Activated CD4-positive, alpha-beta memory T cell treated with anti-CD3 and anti-CD28 coated beads for 36 hours (primary cell): ENCODE results near the gene PORCN. TPM values are rescaled to one million over a fixed set of nuclear protein-coding genes. Genes with fewer than 3 reads are reported as not detected.

Experiments used
- CTCF ChIA-PET: fragments of 350-600 bp; sonication (Branson Sonifier 250); formaldehyde crosslinking; loops from one replicate; lab custom pipeline; 2021; ENCODE audit warnings: antibody characterized with exemption, inconsistent platforms; lab: Charles Lee
- POLR2A ChIA-PET: fragments of 350-600 bp; sonication (Branson Sonifier 250); formaldehyde crosslinking; loops from one replicate; lab custom pipeline; 2021; ENCODE audit warnings: antibody characterized with exemption; lab: Charles Lee
- DNase-seq: peaks from one replicate; pipeline ENCODE4 v3.0.0-alpha.2; 2020
- H3K27ac Mint-ChIP-seq: one replicate; pipeline ENCODE4 v1.8.0; 2021; ENCODE audit warnings: mixed read lengths
- H3K27me3 Mint-ChIP-seq: one replicate; pipeline ENCODE4 v1.8.0; 2021; ENCODE audit warnings: mixed read lengths
- H3K36me3 Mint-ChIP-seq: one replicate; pipeline ENCODE4 v1.8.0; 2021; ENCODE audit warnings: mixed read lengths
- H3K4me1 Mint-ChIP-seq: one replicate; pipeline ENCODE4 v1.8.0; 2021; ENCODE audit warnings: low read depth, mixed read lengths
- H3K4me3 Mint-ChIP-seq: one replicate; pipeline ENCODE4 v1.8.0; 2021; ENCODE audit warnings: mild to moderate bottlenecking, mixed read lengths
- H3K9me3 Mint-ChIP-seq: one replicate; pipeline ENCODE4 v1.8.0; 2021; ENCODE audit warnings: mixed read lengths
- intact Hi-C: fragments of 100-400 bp; cut with micrococcal nuclease; formaldehyde crosslinking; loops from one replicate; pipeline ENCODE4 v1.15.1; 2023
- total RNA-seq, 2 experiments: library from RNA; stranded (reverse); gene quantifications; one replicate each; pipeline ENCODE4 v1.2.3, GENCODE V29; 2021

PORCN gene
- total RNA-seq, 2 experiments from 2014 or later: 7.1 to 7.7 TPM

DNA sequence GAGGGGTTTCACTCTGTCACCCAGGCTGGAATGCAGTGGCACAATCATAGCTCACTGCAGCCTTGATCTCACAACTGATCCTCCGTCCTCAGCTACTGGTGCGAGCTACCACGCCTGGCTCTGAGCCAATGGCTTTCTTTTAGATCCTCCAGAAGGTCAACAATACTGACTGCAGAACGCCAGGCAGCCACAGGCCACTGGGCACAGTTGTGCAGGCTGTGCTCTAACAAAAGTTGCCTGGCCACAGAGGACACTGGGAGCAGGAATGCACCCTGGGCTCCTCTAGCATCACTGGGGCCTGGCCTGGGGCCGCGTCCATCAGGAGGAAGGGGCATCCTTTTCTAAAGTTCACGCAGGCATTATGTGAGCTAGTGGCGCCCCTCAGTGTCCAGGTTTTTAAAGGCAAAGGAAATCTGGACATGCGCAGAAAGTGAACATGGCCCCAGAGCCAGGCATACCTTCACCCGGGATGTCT, 14.9 kb upstream of the PORCN start:
- Mint-ChIP-seq H3K9me3 (no peaks in the 10 kb centered on the region), H3K4me3 (no peak overlapping the region), H3K4me1 (peaks cover 1% of the 10 kb centered on the region), H3K27me3 (no peaks in the 10 kb centered on the region), H3K27ac (no peak overlapping the region), H3K36me3 (no peaks in the 10 kb centered on the region)
- ChIA-PET CTCF (interaction anchor here (1.3 to 1.9 kb wide), 3 partner anchors 19 to 411 kb away, joined by 3 to 5 read pairs (median 4); no protein-coding TSS in a partner anchor), POLR2A (no interaction called here)
- intact Hi-C loops: loop anchor here (5.0 kb wide), 1 partner anchor 412 kb away; no protein-coding TSS in a partner anchor
- DNase-seq: peak; percentile 45

DNA sequence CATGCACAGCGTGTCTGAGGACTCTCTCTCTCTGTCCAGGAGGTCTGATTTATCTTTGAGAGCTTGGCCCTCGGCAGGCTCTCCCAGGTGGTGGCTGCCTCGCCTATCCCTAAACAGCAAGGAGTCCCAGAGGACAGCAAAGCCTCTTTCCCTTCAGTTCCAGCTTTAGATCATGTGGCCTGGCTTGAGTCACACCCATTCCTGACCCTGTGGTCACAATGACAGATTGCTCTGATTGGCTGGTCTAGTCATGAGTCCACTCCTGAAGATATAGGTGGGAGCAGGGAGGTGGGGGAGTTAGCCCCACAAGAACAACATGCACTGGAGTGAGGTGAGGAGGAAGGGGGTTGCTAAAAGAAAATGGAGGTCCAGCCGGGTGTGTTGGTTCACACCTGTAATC, 12.1 kb upstream of the PORCN start:
- no peak for DNase-seq
- H3K9me3 Mint-ChIP-seq: no peaks in the 10 kb centered on the region
- POLR2A ChIA-PET: no interaction called here
- intact Hi-C loops: no loop called here
- H3K36me3 Mint-ChIP-seq: no peaks in the 10 kb centered on the region
- H3K27me3 Mint-ChIP-seq: no peaks in the 10 kb centered on the region
- peaks cover 1% of the 10 kb centered on the region for H3K4me1 Mint-ChIP-seq
- no peak overlapping the region for H3K4me3 Mint-ChIP-seq
- H3K27ac Mint-ChIP-seq: no peak overlapping the region
- CTCF ChIA-PET: no interaction called here

DNA sequence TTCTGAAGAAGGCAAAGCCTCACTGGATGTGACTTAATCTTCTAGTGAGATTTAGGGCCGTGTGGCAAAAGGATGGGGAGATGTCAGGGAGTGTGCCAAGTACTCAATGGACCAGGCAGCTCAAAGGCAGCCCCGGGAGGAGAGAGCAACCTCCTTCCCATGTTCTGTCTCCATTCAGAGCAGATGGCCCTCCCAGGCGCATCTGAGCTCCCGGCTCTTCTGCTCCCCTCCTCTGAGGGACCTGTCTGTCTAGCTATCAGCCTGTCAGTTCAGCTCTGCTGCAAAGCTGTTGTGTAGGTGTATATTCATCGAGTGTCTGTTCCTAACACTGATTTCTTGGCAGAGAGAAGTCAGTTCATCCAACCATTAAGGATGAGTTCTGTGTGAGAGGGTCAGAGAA, 10.9 kb upstream of the PORCN start:
- H3K27me3 Mint-ChIP-seq: no peaks in the 10 kb centered on the region
- H3K27ac Mint-ChIP-seq: no peak overlapping the region
- DNase-seq: no peak
- H3K36me3 Mint-ChIP-seq: no peaks in the 10 kb centered on the region
- H3K4me3 Mint-ChIP-seq: no peak overlapping the region
- H3K4me1 Mint-ChIP-seq: peaks cover 1% of the 10 kb centered on the region
- CTCF ChIA-PET: no interaction called here
- intact Hi-C loops: no loop called here
- POLR2A ChIA-PET: no interaction called here
- H3K9me3 Mint-ChIP-seq: no peaks in the 10 kb centered on the region

DNA sequence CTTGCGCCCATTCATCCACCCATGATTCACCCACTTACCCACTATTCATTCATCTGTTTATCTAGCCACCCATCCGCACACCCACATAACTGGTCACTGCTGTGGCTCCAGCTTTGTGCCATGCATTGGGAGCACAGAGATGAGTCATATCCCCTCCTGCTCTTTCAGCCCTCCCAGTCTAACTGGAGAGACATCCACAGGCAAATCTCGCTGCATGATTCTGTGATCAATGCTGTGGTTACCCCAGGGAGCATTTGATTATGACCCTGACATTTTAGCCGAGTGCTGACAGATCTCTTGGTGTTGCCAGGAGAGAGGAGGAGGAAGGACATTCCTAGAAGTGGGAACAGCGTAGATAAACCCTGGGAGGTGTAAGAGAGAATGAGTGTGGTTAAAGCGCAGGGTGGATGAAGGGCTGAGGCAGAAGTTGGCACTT, 10.4 kb upstream of the PORCN start:
- ChIA-PET POLR2A (no interaction called here), CTCF (no interaction called here)
- Mint-ChIP-seq H3K27ac (no peak overlapping the region), H3K4me1 (peaks cover 1% of the 10 kb centered on the region), H3K4me3 (no peak overlapping the region), H3K9me3 (no peaks in the 10 kb centered on the region), H3K27me3 (no peaks in the 10 kb centered on the region), H3K36me3 (no peaks in the 10 kb centered on the region)
- intact Hi-C loops: no loop called here
- no peak for DNase-seq

DNA sequence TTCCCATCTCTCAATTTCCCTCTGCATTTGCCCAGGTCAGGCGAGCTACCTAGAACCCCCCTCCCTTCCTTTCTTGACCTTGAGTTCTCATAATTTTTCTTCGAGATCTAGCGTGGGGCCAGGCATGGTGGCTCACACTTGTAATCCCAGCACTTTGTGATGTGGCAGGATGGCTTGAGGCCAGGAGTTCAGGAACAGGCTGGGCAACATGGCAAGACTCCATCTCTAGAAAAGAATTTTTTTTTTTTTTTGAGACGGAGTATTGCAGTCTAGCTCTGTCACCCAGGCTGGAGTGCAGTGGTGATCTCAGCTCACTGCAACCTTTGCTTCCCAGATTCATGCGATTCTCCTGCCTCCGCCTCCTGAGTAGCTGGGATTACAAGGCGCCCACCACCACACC, 4.5 kb upstream of the PORCN start:
- no peaks in the 10 kb centered on the region for H3K27me3 Mint-ChIP-seq
- DNase-seq: no peak
- no peaks in the 10 kb centered on the region for H3K4me1 Mint-ChIP-seq
- H3K4me3 Mint-ChIP-seq: no peak overlapping the region
- ChIA-PET CTCF (no interaction called here), POLR2A (no interaction called here)
- H3K9me3 Mint-ChIP-seq: no peaks in the 10 kb centered on the region
- no peak overlapping the region for H3K27ac Mint-ChIP-seq
- intact Hi-C loops: no loop called here
- no peaks in the 10 kb centered on the region for H3K36me3 Mint-ChIP-seq

DNA sequence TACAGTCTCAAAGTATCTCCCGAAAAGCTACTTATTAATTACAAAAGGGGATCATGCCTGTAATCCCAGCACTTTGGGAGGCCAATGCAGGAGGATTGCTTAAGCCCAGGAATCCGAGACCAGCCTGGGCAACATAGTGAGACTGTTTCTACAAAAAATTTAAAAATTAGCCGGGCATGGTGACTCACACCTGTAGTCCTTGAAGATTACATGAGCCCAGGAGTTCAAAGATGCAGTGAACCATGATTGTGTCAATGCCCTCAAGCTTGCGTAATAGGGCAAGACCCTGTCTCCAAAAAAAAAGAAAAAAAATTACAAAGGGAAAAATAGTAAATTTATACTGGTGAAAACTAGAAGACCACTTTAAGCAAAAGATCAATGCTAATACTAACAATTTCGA, 3.3 kb upstream of the PORCN start:
- Mint-ChIP-seq H3K27ac (no peak overlapping the region), H3K9me3 (no peaks in the 10 kb centered on the region), H3K4me1 (peaks cover 9% of the 10 kb centered on the region), H3K36me3 (no peaks in the 10 kb centered on the region), H3K27me3 (no peaks in the 10 kb centered on the region), H3K4me3 (no peak overlapping the region)
- intact Hi-C loops: no loop called here
- ChIA-PET CTCF (interaction anchor here (0.6 kb wide), 1 partner anchor 100 kb away, joined by 4 read pairs; no protein-coding TSS in a partner anchor), POLR2A (no interaction called here)
- DNase-seq: no peak

DNA sequence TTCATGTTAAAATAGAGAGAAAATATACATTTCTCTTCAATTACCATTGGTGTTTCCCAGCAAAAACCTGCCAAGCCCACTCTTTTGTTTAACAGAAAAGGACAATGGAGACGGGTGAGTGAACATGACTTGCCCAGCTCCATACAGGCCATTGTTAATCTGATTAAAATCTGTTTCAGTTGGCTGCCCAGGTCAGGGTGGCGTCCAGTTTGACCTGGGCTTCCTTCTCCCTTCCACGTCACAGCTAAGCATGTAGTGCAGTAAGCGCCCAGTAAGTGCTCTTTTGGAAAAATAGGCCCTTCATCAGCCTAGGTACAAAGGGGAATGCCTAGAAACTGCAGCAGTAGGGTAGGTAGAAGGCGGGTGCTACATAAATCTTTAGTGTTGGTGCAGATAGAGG, 1.5 kb upstream of the PORCN start:
- CTCF ChIA-PET: no interaction called here
- no peak overlapping the region for H3K27ac Mint-ChIP-seq
- POLR2A ChIA-PET: interaction anchor here (0.6 kb wide), 1 partner anchor 723 kb away, joined by 3 read pairs; no protein-coding TSS in a partner anchor
- no peaks in the 10 kb centered on the region for H3K9me3 Mint-ChIP-seq
- H3K4me1 Mint-ChIP-seq: peaks cover 14% of the 10 kb centered on the region
- intact Hi-C loops: no loop called here
- no peak for DNase-seq
- no peaks in the 10 kb centered on the region for H3K36me3 Mint-ChIP-seq
- no peaks in the 10 kb centered on the region for H3K27me3 Mint-ChIP-seq
- peak overlapping the region; percentile 26 for H3K4me3 Mint-ChIP-seq

DNA sequence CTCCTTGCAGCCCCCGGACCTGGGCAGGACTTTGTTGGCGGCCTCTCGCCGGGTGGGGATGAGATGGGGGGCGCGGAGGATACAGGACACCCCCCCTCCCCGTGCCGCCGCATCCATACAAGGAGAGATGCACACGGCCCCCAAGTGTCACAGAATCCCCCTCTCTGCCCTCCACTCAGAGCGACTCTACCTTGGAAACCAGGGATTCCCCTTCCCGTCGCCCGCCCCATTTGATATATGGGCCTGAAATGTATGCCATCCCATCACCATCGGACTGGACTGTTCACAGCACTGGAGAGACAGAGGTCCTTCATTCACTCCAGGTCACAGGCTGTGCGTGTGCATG, 426 bp downstream of the PORCN start:
- intact Hi-C loops: no loop called here

DNA sequence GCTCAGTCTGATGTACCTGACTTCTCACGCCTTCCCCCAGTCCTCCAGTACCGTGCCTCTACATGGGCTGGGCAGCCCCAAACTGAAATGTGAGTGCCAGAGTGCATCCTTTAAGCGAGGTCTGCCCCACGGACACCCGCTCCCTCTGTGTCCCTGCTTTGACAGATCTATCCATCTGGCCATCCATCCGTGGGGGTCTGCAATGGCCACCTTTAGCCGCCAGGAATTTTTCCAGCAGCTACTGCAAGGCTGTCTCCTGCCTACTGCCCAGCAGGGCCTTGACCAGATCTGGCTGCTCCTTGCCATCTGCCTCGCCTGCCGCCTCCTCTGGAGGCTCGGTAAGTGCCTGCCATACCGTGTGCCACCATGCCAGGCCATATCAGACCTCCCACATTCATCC, 827 bp downstream of the PORCN start:
- Mint-ChIP-seq H3K4me3 (peak overlapping the region; percentile 83), H3K27me3 (no peaks in the 10 kb centered on the region), H3K36me3 (no peaks in the 10 kb centered on the region), H3K9me3 (no peaks in the 10 kb centered on the region), H3K4me1 (peaks cover 14% of the 10 kb centered on the region), H3K27ac (peak overlapping the region; percentile 80)
- DNase-seq: no peak
- ChIA-PET POLR2A (interaction anchor here (0.6 kb wide), 1 partner anchor 1170 kb away, joined by 4 read pairs; no protein-coding TSS in a partner anchor), CTCF (no interaction called here)
- intact Hi-C loops: no loop called here

More for the DNA sequence above, 426 bp downstream of the PORCN start:
- H3K27ac Mint-ChIP-seq: peak overlapping the region; percentile 80
- H3K27me3 Mint-ChIP-seq: no peaks in the 10 kb centered on the region
- ChIA-PET POLR2A (no interaction called here), CTCF (no interaction called here)
- no peaks in the 10 kb centered on the region for H3K9me3 Mint-ChIP-seq
- no peak for DNase-seq
- H3K4me3 Mint-ChIP-seq: peak overlapping the region; percentile 83
- no peaks in the 10 kb centered on the region for H3K36me3 Mint-ChIP-seq
- H3K4me1 Mint-ChIP-seq: peaks cover 14% of the 10 kb centered on the region

DNA sequence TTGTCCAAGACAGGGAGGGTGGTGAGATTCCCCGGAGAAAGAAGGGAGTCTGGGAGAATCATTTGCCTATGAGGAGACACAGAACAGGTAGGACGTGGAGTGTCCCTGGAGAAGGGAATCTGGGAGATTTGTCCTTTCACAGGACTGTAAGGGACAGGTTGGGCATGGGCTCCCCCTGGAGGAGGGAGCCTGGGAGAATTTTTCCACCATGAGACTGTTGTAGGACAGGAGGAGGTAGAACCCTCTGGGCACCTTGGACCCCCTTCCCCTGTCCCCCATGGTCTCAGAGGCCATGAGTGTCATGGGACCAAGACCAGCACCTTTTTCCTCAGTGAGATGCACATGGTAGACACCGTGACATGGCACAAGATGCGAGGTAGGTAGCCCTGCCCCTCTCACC, 2.8 kb downstream of the PORCN start:
- no peak for DNase-seq
- Mint-ChIP-seq H3K9me3 (no peaks in the 10 kb centered on the region), H3K4me3 (no peak overlapping the region), H3K27ac (no peak overlapping the region), H3K27me3 (no peaks in the 10 kb centered on the region), H3K4me1 (peaks cover 14% of the 10 kb centered on the region), H3K36me3 (no peaks in the 10 kb centered on the region)
- intact Hi-C loops: no loop called here
- POLR2A ChIA-PET: no interaction called here
- CTCF ChIA-PET: no interaction called here

DNA sequence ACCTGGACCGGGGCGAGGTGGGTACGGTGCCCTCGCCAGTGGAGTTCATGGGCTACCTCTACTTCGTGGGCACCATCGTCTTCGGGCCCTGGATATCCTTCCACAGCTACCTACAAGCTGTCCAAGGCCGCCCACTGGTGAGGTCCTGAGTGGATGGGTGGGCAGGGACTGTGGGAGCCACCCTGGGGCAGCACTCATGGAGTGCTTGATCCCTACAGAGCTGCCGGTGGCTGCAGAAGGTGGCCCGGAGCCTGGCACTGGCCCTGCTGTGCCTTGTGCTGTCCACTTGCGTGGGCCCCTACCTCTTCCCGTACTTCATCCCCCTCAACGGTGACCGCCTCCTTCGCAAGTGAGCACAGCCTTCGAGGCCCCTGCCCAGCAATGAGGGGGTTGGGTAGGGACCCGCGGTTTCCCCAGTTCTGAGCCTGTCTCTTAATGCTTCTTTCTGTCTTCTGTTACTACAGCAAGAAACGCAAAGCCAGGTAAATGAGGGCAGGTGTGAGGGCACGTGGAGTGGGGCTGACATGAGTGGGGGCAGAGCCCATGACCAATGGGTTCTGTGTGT, 3.7 kb downstream of the PORCN start:
- Mint-ChIP-seq H3K4me3 (no peak overlapping the region), H3K36me3 (no peaks in the 10 kb centered on the region), H3K4me1 (peaks cover 18% of the 10 kb centered on the region), H3K27me3 (no peaks in the 10 kb centered on the region), H3K9me3 (no peaks in the 10 kb centered on the region), H3K27ac (no peak overlapping the region)
- no peak for DNase-seq
- intact Hi-C loops: no loop called here
- ChIA-PET POLR2A (no interaction called here), CTCF (no interaction called here)

DNA sequence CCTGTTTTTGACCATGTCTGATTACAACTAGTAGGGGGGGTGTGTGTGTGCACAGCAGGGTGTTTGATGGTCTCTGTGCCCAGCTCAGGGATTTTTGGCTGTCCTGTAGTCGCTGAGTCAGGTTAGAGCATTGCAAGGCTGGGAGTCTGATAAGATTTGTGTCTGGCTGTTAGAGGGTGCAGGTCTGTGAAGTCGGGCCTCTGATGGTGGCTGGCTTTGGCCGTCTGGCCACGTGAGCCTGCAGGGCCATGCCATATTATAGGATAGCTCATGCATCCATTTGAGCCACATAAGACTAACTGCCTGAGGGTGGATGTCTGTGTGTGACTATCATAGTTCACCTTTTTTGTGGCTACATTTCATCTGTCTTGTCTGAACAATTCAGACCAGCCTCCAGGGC, 4.9 kb downstream of the PORCN start:
- H3K36me3 Mint-ChIP-seq: no peaks in the 10 kb centered on the region
- CTCF ChIA-PET: no interaction called here
- DNase-seq: no peak
- POLR2A ChIA-PET: no interaction called here
- H3K4me1 Mint-ChIP-seq: peaks cover 18% of the 10 kb centered on the region
- no peak overlapping the region for H3K4me3 Mint-ChIP-seq
- no peaks in the 10 kb centered on the region for H3K27me3 Mint-ChIP-seq
- H3K9me3 Mint-ChIP-seq: no peaks in the 10 kb centered on the region
- intact Hi-C loops: no loop called here
- H3K27ac Mint-ChIP-seq: no peak overlapping the region

DNA sequence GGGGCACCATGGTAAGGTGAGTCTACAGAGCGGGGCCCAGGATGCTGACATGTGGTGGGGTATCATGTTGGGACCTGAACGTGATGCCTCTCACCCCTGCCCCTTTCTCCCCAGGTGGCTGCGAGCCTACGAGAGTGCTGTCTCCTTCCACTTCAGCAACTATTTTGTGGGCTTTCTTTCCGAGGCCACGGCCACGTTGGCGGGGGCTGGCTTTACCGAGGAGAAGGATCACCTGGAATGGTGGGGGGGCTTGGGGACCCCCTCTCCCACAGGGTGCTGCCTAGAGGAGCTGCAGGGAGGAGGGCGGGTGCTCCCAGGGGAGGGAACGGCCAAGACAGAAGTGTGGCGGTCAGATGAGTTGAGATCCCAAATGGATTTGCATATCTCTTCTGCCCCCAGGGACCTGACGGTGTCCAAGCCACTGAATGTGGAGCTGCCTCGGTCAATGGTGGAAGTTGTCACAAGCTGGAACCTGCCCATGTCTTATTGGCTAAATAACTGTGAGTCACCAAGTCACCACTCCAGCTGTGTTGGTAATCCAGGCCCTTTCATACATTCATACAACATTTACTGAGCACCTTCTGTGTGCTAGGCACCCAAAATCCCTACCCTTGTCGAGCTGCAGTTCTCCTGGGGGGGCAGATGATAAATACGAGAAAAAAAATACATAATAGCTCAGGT, 5.5 kb downstream of the PORCN start:
- no peaks in the 10 kb centered on the region for H3K9me3 Mint-ChIP-seq
- intact Hi-C loops: no loop called here
- H3K27me3 Mint-ChIP-seq: no peaks in the 10 kb centered on the region

More for the DNA sequence above, 5.5 kb downstream of the PORCN start:
- Mint-ChIP-seq H3K27ac (no peak overlapping the region), H3K36me3 (no peaks in the 10 kb centered on the region), H3K4me1 (peaks cover 19% of the 10 kb centered on the region), H3K4me3 (no peak overlapping the region)
- ChIA-PET CTCF (no interaction called here), POLR2A (no interaction called here)
- DNase-seq: no peak
